A549 treated with CORT108297 at 1 μM for 4 hours (cell line): Measurements from ENCODE around the gene C15orf39. TPM values are rescaled to one million over a fixed set of nuclear protein-coding genes. Genes with fewer than 3 reads are reported as not detected.

Source experiments
- total RNA-seq: library from RNA; stranded (reverse); fragments of 200-300 nt; extraction: Qiagen RNA extraction; gene quantifications from 5 replicates; pipeline ENCODE4 v1.2.3, GENCODE V29; 2022

Gene C15orf39
- total RNA-seq, result 24.7 to 34.0 TPM (median 32.7 TPM) in 5 replicates

DNA sequence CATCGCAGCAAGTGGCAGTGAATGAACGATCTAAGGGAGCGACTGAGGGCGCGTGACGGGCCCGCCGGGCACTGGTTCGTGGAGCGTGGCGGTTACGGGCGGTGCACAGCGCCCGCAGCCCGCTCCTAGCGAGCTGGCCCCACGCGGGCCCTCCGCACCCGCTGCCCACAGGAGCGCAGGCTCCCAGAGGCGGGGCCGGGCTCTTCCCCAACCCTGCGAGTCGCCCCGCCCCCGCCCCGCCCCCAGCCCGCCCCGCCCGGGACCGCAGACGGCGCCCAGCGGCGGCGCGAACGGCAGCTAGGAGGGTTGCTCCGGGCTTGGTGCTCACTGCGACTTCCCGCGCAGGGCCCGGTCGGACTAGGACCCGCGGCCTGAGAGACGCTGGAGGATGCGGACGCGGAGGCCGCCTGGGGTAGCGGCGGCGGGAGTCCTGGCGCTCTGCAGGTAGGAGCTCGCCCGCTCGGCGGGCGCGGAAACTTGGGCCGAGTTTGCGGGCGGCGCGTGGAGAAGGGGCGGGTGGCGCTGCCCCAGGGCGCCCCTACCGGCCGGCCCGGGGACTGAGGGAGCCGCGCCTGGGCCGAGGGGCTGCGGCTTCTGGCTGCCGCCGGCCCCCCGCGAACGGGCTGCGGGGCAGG lies at the start of gene C15orf39:
C15orf39 (plus strand) TSS at position 267 of the 635 bp plus-strand sequence. CDS start 4,167 bp downstream, outside the sequence.

DNA sequence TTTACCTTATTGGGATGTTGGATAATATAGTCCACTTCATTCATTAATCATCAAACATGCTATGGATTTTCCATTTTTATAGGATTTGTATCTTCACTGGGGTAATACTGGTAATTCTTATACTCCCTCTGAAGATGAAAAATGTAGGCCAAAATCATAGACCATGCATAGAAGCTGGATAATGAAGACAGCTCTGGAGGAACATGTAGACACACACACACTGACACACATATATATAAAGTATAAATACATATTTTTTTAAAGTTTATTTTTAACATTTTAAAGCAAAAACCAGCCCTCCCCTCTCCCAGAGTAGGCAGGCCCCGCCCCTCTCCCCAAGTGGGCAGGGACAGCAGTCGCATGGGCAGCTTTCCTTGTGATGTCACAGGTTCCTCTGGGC lies 56.4 kb downstream of the C15orf39 start, which contains the start of gene GOLGA6C:
GOLGA6C (plus strand) TSS at position 301 of the 400 bp plus-strand sequence. CDS start 265 bp downstream, outside the sequence.

Other genes starting within 250 kb of the C15orf39 start
- 18.6 to 29.7 TPM (median 27.3 TPM) in 5 replicates for gene RPP25, start 245.1 kb upstream of the C15orf39 start, total RNA-seq
- gene SCAMP5, start 206.3 kb upstream of the C15orf39 start, total RNA-seq, result 11.8 to 15.0 TPM (median 14.3 TPM) in 5 replicates
- gene PPCDC, start 178.3 kb upstream of the C15orf39 start, total RNA-seq, result 16.2 to 22.0 TPM (median 19.9 TPM) in 5 replicates
- 0.05 TPM in 1 of 5 replicates, not detected in the others for gene GOLGA6C, start 56.5 kb downstream of the C15orf39 start, total RNA-seq
- gene GOLGA6D, start 81.0 kb downstream of the C15orf39 start, total RNA-seq, result 0.03 to 0.06 TPM (median 0.04 TPM) in 4 of 5 replicates, not detected in the other
- gene COMMD4, start 134.2 kb downstream of the C15orf39 start, total RNA-seq, result 187 to 207 TPM (median 198 TPM) in 5 replicates
- gene NEIL1, start 145.2 kb downstream of the C15orf39 start, total RNA-seq, result 1.7 to 4.4 TPM (median 3.6 TPM) in 5 replicates
- 55.4 to 101 TPM (median 86.6 TPM) in 5 replicates for gene MAN2C1, start 166.7 kb downstream of the C15orf39 start, total RNA-seq
- 24.1 to 35.5 TPM (median 31.9 TPM) in 5 replicates for gene SIN3A, start 249.8 kb downstream of the C15orf39 start, total RNA-seq